Measurements from ENCODE around the gene ZFPM1.

The ZFPM1 gene

DNA sequence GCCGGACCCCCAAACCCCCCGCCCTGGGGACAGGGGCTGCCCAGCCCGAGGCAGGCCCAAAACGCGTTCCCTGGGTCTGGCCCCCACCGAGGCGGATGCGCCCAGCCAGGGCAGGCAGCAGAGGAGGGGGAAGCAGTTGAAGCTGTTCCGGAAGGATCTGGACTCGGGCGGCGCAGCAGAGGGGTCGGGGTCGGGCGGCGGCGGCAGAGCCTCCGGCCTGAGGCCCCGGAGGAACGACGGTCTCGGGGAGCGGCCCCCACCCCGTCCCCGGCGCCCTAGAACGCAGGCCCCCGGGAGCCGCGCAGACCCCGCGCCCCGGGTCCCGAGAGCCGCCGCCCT is 22.9 kb upstream of the ZFPM1 start:
- H3K27me3 ChIP-seq (ENCODE audit: control insufficient read depth, insufficient read depth, low read length), result no peaks in the 10 kb centered on the region
- H3K9ac ChIP-seq (ENCODE audit: low read depth, low read length), result no peak overlapping the region
- H3K4me1 ChIP-seq (ENCODE audit: control insufficient read depth, insufficient read depth, low read length), result peaks cover 7% of the 10 kb centered on the region
- H3K36me3 ChIP-seq (ENCODE audit: insufficient read depth, low read length), result peaks cover 3% of the 10 kb centered on the region
- H3K9me3 ChIP-seq (replicated peaks; ENCODE audit: low read length), result no peaks in the 10 kb centered on the region
- peak overlapping the region; percentile 65 for H3K4me2 ChIP-seq (ENCODE audit: low read length)
- peak overlapping the region; percentile 34 for H3K4me3 ChIP-seq (ENCODE audit: low read length)

DNA sequence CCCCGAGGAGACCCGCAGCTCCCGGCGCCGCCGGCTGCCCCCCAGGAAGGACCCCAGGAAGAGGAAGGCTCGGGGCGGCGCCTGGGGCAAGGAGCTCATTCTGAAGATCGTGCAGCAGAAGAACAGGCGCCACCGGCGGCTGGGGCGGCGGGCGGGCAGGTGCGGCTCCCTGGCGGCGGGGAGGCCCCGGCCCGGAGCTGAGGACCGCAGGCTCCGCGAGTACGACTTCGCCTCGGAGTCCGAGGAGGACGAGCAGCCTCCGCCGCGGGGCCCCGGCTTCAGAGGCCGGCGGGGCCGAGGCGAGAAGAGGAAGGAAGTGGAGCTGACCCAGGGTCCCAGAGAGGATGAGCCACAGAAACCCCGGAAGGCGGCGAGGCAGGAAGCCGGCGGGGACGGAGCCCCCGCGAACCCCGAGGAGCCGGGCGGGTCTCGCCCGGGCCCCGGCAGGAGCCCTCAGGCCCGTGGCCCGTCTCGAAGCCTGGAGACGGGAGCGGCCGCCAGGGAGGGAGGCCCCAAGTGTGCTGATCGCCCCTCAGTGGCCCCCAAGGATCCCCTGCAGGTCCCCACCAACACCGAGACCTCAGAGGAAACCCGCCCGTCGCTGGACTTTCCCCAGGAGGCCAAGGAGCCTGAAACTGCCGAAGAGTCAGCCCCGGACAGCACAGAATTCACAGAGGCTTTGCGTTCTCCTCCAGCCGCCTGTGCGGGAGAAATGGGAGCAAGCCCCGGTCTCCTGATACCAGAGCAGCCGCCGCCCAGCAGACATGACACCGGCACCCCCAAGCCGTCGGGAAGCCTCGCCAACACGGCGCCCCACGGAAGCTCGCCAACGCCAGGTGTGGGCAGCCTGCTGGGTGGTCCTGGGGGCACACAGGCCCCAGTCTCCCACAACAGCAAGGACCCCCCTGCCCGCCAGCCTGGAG is 22.3 kb upstream of the ZFPM1 start:
- H3K4me2 ChIP-seq (ENCODE audit: low read length), result peak overlapping the region; percentile 65
- peaks cover 7% of the 10 kb centered on the region for H3K4me1 ChIP-seq (ENCODE audit: control insufficient read depth, insufficient read depth, low read length)
- no peaks in the 10 kb centered on the region for H3K9me3 ChIP-seq (replicated peaks; ENCODE audit: low read length)
- peaks cover 3% of the 10 kb centered on the region for H3K36me3 ChIP-seq (ENCODE audit: insufficient read depth, low read length)
- no peaks in the 10 kb centered on the region for H3K27me3 ChIP-seq (ENCODE audit: control insufficient read depth, insufficient read depth, low read length)
- peak overlapping the region; percentile 34 for H3K4me3 ChIP-seq (ENCODE audit: low read length)
- H3K9ac ChIP-seq (ENCODE audit: low read depth, low read length), result peak overlapping the region; percentile 52

DNA sequence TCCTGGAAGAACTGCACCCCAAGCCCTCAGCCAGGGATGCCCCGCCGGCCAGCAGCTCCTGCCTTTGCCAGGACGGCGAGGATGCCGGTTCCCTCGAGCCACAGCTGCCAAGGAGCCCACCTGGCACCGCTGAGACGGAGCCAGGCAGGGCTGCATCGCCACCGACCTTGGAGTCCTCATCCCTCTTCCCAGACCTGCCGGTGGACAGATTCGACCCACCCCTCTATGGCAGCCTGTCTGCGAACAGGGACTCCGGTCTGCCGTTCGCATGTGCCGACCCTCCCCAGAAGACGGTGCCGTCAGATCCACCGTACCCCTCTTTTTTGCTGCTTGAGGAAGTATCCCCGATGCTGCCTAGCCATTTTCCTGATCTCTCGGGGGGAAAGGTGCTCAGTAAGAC is 21.4 kb upstream of the ZFPM1 start:
- Histone ChIP-seq H3K9ac (ENCODE audit: low read depth, low read length) (no peak overlapping the region), H3K4me3 (ENCODE audit: low read length) (no peak overlapping the region), H3K4me2 (ENCODE audit: low read length) (no peak overlapping the region), H3K9me3 (replicated peaks; ENCODE audit: low read length) (no peaks in the 10 kb centered on the region), H3K36me3 (ENCODE audit: insufficient read depth, low read length) (peaks cover 3% of the 10 kb centered on the region), H3K4me1 (ENCODE audit: control insufficient read depth, insufficient read depth, low read length) (peaks cover 7% of the 10 kb centered on the region), H3K27me3 (ENCODE audit: control insufficient read depth, insufficient read depth, low read length) (no peaks in the 10 kb centered on the region)

DNA sequence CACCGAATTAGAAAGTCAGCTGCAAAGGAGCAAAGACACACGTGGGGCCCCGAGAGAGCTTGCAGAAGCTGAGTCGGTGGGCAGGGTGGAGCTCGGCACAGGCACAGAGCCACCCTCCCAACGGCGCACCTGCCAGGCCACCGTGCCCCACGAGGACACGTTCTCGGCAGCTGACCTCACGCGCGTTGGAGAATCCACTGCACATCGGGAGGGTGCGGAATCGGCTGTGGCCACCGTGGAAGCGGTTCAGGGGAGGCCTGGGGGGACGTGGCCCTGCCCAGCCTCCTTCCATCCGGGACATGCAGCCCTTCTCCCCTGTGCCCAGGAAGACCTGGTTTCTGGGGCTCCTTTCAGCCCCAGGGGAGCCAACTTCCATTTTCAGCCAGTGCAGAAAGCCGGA is 20.9 kb upstream of the ZFPM1 start:
- no peak overlapping the region for H3K4me2 ChIP-seq (ENCODE audit: low read length)
- H3K27me3 ChIP-seq (ENCODE audit: control insufficient read depth, insufficient read depth, low read length), result no peaks in the 10 kb centered on the region
- H3K4me3 ChIP-seq (ENCODE audit: low read length), result no peak overlapping the region
- H3K36me3 ChIP-seq (ENCODE audit: insufficient read depth, low read length), result peaks cover 3% of the 10 kb centered on the region
- peaks cover 7% of the 10 kb centered on the region for H3K4me1 ChIP-seq (ENCODE audit: control insufficient read depth, insufficient read depth, low read length)
- H3K9me3 ChIP-seq (replicated peaks; ENCODE audit: low read length), result no peaks in the 10 kb centered on the region
- H3K9ac ChIP-seq (ENCODE audit: low read depth, low read length), result no peak overlapping the region

DNA sequence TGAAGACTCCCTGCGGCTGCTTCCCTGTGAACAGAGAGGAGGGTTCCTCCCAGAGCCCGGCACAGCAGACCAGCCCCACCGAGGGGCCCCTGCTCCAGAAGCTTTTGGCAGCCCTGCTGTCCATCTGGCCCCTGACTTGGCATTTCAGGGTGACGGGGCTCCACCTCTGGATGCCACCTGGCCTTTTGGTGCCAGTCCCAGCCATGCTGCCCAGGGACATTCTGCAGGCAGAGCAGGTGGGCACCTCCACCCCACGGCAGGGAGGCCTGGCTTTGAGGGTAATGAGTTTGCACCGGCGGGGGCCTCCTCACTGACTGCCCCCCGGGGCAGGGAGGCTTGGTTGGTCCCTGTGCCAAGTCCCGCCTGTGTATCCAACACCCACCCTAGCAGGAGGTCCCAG is 20.3 kb upstream of the ZFPM1 start:
- no peak overlapping the region for H3K9ac ChIP-seq (ENCODE audit: low read depth, low read length)
- H3K4me1 ChIP-seq (ENCODE audit: control insufficient read depth, insufficient read depth, low read length), result peaks cover 7% of the 10 kb centered on the region
- no peaks in the 10 kb centered on the region for H3K27me3 ChIP-seq (ENCODE audit: control insufficient read depth, insufficient read depth, low read length)
- peaks cover 3% of the 10 kb centered on the region for H3K36me3 ChIP-seq (ENCODE audit: insufficient read depth, low read length)
- no peak overlapping the region for H3K4me2 ChIP-seq (ENCODE audit: low read length)
- H3K4me3 ChIP-seq (ENCODE audit: low read length), result no peak overlapping the region
- no peaks in the 10 kb centered on the region for H3K9me3 ChIP-seq (replicated peaks; ENCODE audit: low read length)

DNA sequence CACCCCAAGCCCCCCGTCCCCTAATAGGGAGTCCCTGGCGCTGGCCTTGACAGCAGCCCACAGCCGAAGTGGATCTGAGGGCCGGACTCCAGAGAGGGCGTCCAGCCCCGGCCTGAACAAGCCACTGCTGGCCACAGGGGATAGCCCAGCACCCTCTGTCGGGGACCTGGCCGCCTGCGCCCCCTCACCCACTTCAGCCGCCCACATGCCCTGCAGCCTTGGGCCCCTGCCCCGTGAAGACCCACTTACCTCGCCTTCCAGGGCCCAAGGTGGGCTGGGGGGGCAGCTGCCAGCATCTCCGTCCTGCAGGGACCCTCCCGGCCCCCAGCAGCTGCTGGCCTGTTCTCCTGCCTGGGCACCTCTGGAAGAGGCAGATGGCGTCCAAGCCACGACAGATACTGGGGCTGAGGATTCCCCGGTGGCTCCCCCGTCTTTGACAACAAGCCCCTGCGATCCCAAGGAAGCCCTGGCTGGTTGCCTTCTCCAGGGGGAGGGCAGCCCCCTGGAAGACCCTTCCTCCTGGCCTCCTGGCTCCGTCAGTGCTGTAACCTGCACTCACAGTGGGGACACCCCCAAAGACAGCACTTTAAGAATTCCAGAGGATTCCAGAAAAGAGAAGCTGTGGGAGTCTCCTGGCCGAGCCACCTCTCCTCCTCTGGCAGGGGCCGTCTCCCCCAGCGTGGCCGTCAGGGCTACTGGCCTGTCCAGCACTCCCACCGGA is 19.3 kb upstream of the ZFPM1 start:
- Histone ChIP-seq H3K36me3 (ENCODE audit: insufficient read depth, low read length) (no peaks in the 10 kb centered on the region), H3K27me3 (ENCODE audit: control insufficient read depth, insufficient read depth, low read length) (no peaks in the 10 kb centered on the region), H3K9me3 (replicated peaks; ENCODE audit: low read length) (no peaks in the 10 kb centered on the region), H3K4me3 (ENCODE audit: low read length) (no peak overlapping the region), H3K4me2 (ENCODE audit: low read length) (no peak overlapping the region), H3K9ac (ENCODE audit: low read depth, low read length) (no peak overlapping the region), H3K4me1 (ENCODE audit: control insufficient read depth, insufficient read depth, low read length) (peaks cover 7% of the 10 kb centered on the region)

DNA sequence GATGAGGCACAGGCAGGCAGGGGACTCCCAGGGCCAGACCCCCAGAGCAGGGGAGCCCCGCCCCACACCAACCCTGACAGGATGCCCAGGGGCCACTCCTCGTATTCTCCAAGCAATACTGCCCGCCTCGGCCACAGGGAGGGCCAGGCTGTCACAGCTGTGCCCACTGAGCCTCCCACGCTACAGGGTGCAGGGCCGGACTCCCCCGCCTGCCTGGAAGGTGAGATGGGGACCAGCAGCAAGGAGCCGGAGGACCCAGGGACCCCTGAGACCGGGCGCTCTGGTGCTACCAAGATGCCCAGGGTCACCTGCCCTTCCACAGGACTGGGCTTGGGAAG is 18.8 kb upstream of the ZFPM1 start:
- Histone ChIP-seq H3K27me3 (ENCODE audit: control insufficient read depth, insufficient read depth, low read length) (no peaks in the 10 kb centered on the region), H3K36me3 (ENCODE audit: insufficient read depth, low read length) (no peaks in the 10 kb centered on the region), H3K4me1 (ENCODE audit: control insufficient read depth, insufficient read depth, low read length) (peaks cover 7% of the 10 kb centered on the region), H3K9ac (ENCODE audit: low read depth, low read length) (no peak overlapping the region), H3K4me2 (ENCODE audit: low read length) (no peak overlapping the region), H3K9me3 (replicated peaks; ENCODE audit: low read length) (no peaks in the 10 kb centered on the region), H3K4me3 (ENCODE audit: low read length) (no peak overlapping the region)

DNA sequence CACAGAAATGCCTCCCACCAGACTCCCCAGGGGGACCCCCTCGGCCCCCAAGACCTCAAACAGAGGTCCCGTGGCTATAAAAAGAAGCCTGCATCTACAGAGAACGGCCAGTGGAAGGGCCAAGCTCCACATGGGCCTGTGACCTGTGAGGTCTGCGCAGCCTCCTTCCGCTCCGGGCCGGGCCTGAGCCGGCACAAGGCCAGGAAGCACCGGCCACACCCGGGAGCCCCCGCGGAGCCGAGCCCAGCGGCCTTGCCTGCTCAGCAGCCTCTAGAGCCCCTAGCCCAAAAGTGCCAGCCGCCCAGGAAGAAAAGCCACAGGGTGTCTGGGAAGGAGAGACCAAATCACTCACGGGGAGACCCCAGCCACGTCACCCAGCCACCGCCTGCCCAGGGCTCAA is 18.3 kb upstream of the ZFPM1 start:
- no peak overlapping the region for H3K4me2 ChIP-seq (ENCODE audit: low read length)
- H3K27me3 ChIP-seq (ENCODE audit: control insufficient read depth, insufficient read depth, low read length), result no peaks in the 10 kb centered on the region
- H3K9ac ChIP-seq (ENCODE audit: low read depth, low read length), result no peak overlapping the region
- no peaks in the 10 kb centered on the region for H3K9me3 ChIP-seq (replicated peaks; ENCODE audit: low read length)
- H3K4me3 ChIP-seq (ENCODE audit: low read length), result no peak overlapping the region
- H3K4me1 ChIP-seq (ENCODE audit: control insufficient read depth, insufficient read depth, low read length), result peaks cover 7% of the 10 kb centered on the region
- no peaks in the 10 kb centered on the region for H3K36me3 ChIP-seq (ENCODE audit: insufficient read depth, low read length)

DNA sequence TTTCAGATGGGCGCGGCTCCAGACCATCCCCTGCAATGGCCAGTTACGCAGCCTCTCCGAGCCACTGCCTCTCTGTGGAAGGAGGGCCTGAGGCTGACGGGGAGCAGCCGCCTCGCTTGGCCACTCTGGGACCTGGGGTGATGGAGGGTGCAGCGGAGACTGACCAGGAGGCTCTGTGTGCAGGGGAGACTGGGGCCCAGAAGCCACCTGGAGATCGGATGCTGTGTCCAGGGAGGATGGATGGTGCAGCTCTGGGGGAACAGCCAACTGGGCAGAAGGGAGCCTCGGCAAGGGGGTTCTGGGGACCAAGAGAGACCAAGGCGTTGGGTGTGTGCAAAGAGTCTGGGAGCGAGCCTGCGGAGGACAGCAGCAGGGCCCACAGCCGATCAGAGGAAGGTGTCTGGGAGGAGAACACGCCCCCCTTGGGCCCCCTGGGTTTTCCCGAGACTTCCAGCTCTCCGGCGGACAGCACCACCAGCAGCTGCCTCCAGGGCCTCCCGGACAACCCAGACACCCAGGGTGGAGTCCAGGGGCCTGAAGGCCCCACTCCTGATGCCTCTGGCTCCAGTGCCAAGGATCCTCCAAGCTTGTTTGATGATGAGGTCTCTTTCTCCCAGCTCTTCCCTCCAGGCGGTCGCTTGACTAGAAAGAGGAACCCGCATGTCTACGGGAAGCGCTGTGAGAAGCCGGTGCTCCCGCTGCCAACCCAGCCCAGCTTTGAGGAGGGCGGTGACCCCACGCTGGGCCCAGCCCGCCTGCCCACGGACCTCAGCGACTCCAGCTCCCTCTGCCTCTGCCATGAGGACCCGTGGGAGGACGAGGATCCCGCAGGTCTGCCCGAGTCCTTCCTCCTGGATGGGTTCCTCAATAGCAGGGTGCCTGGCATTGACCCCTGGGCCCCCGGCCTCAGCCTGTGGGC is 17.4 kb upstream of the ZFPM1 start:
- Histone ChIP-seq H3K27me3 (ENCODE audit: control insufficient read depth, insufficient read depth, low read length) (no peaks in the 10 kb centered on the region), H3K4me1 (ENCODE audit: control insufficient read depth, insufficient read depth, low read length) (peaks cover 4% of the 10 kb centered on the region), H3K4me3 (ENCODE audit: low read length) (no peak overlapping the region), H3K9ac (ENCODE audit: low read depth, low read length) (no peak overlapping the region), H3K9me3 (replicated peaks; ENCODE audit: low read length) (no peaks in the 10 kb centered on the region), H3K4me2 (ENCODE audit: low read length) (no peak overlapping the region), H3K36me3 (ENCODE audit: insufficient read depth, low read length) (no peaks in the 10 kb centered on the region)

DNA sequence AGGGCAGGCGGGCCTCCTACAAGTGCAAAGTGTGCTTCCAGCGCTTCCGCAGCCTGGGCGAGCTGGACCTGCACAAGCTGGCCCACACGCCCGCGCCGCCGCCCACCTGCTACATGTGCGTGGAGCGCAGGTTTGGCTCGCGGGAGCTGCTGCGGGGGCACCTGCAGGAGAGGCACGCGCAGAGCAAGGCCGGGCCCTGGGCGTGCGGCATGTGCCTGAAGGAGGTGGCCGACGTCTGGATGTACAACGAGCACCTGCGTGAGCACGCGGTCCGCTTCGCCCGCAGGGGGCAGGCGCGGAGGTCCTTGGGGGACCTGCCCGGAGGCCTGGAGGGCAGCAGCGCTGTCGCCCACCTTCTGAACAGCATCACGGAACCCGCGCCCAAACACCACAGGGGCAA is 16.3 kb upstream of the ZFPM1 start:
- H3K9ac ChIP-seq (ENCODE audit: low read depth, low read length), result no peak overlapping the region
- no peak overlapping the region for H3K4me3 ChIP-seq (ENCODE audit: low read length)
- no peak overlapping the region for H3K4me2 ChIP-seq (ENCODE audit: low read length)
- H3K36me3 ChIP-seq (ENCODE audit: insufficient read depth, low read length), result no peaks in the 10 kb centered on the region
- no peaks in the 10 kb centered on the region for H3K9me3 ChIP-seq (replicated peaks; ENCODE audit: low read length)
- H3K27me3 ChIP-seq (ENCODE audit: control insufficient read depth, insufficient read depth, low read length), result no peaks in the 10 kb centered on the region
- H3K4me1 ChIP-seq (ENCODE audit: control insufficient read depth, insufficient read depth, low read length), result no peaks in the 10 kb centered on the region

DNA sequence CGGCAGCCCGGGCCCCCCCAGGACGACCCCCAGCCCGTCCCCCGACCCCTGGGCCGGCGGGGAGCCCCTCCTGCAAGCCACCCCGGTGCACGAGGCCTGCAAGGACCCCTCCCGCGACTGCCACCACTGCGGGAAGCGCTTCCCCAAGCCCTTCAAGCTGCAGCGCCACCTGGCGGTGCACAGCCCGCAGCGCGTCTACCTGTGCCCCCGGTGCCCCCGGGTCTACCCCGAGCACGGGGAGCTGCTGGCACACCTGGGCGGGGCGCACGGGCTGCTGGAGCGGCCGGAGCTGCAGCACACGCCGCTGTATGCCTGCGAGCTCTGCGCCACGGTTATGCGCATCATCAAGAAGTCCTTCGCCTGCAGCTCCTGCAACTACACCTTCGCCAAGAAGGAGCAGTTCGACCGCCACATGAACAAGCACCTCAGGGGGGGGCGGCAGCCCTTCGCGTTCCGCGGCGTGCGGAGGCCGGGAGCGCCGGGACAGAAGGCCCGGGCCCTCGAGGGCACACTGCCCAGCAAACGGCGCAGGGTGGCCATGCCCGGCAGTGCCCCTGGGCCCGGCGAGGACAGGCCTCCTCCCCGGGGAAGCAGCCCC is 15.6 kb upstream of the ZFPM1 start:
- no peak overlapping the region for H3K4me3 ChIP-seq (ENCODE audit: low read length)
- H3K9ac ChIP-seq (ENCODE audit: low read depth, low read length), result no peak overlapping the region
- H3K9me3 ChIP-seq (replicated peaks; ENCODE audit: low read length), result no peaks in the 10 kb centered on the region
- H3K4me1 ChIP-seq (ENCODE audit: control insufficient read depth, insufficient read depth, low read length), result no peaks in the 10 kb centered on the region
- H3K4me2 ChIP-seq (ENCODE audit: low read length), result no peak overlapping the region
- no peaks in the 10 kb centered on the region for H3K36me3 ChIP-seq (ENCODE audit: insufficient read depth, low read length)
- no peaks in the 10 kb centered on the region for H3K27me3 ChIP-seq (ENCODE audit: control insufficient read depth, insufficient read depth, low read length)

Measured in skeletal muscle satellite cell (primary cell).